ENCODE data around the gene KRTAP15-1.

Gene KRTAP15-1

DNA sequence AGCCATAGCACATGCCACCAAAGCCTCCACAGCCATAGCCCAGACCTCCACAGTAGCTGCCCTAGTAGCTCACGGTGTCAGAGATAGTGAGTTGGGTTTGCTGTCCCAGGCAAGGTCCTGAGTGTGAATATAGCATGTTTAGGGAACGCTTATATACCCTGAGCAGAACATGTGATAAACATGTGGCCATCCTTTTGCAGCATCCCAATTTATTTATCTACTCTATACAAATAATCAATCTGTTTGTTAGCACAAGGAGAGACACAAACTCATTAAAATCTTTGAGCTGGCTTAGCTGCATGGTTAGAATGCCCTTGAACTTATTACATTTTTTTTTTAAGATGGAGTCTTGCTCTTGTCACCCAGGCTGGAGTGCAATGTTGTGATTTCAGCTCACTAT is 47.3 kb downstream of the KRTAP15-1 start, which contains the start of gene KRTAP19-2:
Gene KRTAP19-2, minus strand, starts transcription at position 101 of the 400 bp plus-strand sequence. Its CDS starts 88 bp downstream, at position 13.
- no peak for DNase-seq (ENCODE audit: low read depth in 3 of 3)
